ENCODE results near the gene STRBP.

STRBP gene

DNA sequence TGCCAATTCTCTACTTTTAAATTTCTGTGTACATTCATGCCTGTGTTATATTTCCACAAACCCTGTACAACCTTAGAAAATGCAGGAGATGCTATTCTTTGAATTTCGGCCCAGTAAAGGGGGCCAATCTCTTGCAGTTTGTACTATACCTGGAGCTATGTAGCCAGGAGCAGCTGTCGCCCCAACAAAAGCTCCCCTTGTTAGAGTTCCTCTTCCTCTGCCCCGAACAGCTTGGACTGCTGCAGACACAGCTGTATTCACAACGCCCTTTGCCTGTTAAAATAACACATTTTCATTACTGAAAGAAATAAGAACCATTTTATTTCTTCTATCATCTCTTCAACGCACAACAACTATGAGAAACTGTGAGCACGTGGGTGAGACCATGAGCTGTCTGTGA lies 135.7 kb downstream of the STRBP start:
- no peak overlapping the region for H3K27ac ChIP-seq (ENCODE audit: low read depth, low read length)
- peaks cover 73% of the 10 kb centered on the region for H3K36me3 ChIP-seq (ENCODE audit: control insufficient read depth, insufficient read depth, low read length)
- H3K4me3 ChIP-seq (ENCODE audit: low read depth, low read length): no peak overlapping the region
- H3K27me3 ChIP-seq (ENCODE audit: control insufficient read depth, insufficient read depth, low read length): no peaks in the 10 kb centered on the region
- H3K4me1 ChIP-seq (ENCODE audit: control insufficient read depth, insufficient read depth, low read length): no peaks in the 10 kb centered on the region
- no peaks in the 10 kb centered on the region for H3K9me3 ChIP-seq (ENCODE audit: control insufficient read depth, insufficient read depth, low read length)
- H3K9ac ChIP-seq (ENCODE audit: low read depth, low read length): no peak overlapping the region

DNA sequence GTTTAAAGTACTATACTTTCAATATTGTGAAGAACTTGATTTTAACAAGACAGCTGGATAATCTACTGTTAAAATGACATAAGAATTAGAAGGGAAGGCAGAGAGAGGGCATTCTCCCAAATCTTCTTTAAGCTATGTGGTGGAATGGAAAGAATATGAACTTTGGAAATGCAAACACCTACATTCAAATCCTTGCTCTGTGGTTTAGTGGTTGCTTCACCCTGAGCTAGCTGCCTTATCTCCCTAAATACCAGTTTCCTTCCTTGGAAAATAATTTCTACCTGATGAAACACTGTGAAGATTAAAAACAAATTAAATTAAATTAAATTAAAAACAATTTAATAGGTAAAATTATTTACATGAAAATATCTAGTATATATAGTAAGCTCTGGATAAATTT lies 136.4 kb downstream of the STRBP start:
- Histone ChIP-seq H3K4me1 (ENCODE audit: control insufficient read depth, insufficient read depth, low read length) (no peaks in the 10 kb centered on the region), H3K27me3 (ENCODE audit: control insufficient read depth, insufficient read depth, low read length) (no peaks in the 10 kb centered on the region), H3K4me3 (ENCODE audit: low read depth, low read length) (no peak overlapping the region), H3K27ac (ENCODE audit: low read depth, low read length) (no peak overlapping the region), H3K9ac (ENCODE audit: low read depth, low read length) (no peak overlapping the region), H3K9me3 (ENCODE audit: control insufficient read depth, insufficient read depth, low read length) (no peaks in the 10 kb centered on the region), H3K36me3 (ENCODE audit: control insufficient read depth, insufficient read depth, low read length) (peaks cover 79% of the 10 kb centered on the region)

DNA sequence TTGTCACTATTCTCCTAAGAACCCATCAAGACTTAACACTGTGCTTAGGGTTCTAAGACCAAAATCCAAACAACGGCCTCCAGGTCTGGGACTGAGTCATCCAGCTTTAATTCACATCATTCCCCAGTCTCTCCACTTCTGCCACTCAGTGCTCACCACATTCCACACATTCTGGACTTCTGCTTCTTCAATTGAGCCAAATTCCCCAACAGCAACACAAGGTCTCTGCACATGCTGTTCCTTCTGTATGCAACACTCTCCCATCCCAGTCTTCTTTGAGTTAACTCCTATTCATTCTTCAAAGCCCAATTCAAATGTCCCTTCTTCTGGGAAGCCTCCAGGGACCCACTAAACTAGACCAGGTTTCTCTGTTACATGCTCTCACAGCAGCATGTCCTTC lies 137.1 kb downstream of the STRBP start:
- no peaks in the 10 kb centered on the region for H3K9me3 ChIP-seq (ENCODE audit: control insufficient read depth, insufficient read depth, low read length)
- peaks cover 77% of the 10 kb centered on the region for H3K36me3 ChIP-seq (ENCODE audit: control insufficient read depth, insufficient read depth, low read length)

DNA sequence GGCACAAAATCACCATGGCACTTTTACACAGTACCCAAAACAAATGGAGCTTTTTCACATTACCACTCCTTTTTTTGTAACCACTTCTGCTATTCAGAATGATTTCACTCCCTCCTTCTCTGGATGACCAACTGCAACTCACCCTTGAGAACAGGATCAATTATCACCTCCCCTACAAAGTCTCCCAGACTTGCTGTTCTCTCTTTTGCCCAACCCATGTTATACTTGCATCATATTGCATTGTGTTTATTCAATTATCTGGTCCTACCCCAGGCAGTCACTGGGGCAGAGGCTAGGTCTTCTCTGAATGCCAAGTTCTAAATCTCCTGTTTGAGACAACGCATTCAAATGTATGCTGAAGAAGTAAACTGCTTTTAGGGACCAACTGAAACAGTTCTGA lies 139.0 kb downstream of the STRBP start:
- H3K36me3 ChIP-seq (ENCODE audit: control insufficient read depth, insufficient read depth, low read length): peaks cover 65% of the 10 kb centered on the region
- H3K27ac ChIP-seq (ENCODE audit: low read depth, low read length): no peak overlapping the region

More for the DNA sequence above, 137.1 kb downstream of the STRBP start:
- Histone ChIP-seq H3K4me1 (ENCODE audit: control insufficient read depth, insufficient read depth, low read length) (peaks cover 5% of the 10 kb centered on the region; the same call in 1 of the 2 replicates), H3K27ac (ENCODE audit: low read depth, low read length) (peak overlapping the region; percentile 9), H3K4me3 (ENCODE audit: low read depth, low read length) (no peak overlapping the region), H3K27me3 (ENCODE audit: control insufficient read depth, insufficient read depth, low read length) (no peaks in the 10 kb centered on the region), H3K9ac (ENCODE audit: low read depth, low read length) (no peak overlapping the region)

DNA sequence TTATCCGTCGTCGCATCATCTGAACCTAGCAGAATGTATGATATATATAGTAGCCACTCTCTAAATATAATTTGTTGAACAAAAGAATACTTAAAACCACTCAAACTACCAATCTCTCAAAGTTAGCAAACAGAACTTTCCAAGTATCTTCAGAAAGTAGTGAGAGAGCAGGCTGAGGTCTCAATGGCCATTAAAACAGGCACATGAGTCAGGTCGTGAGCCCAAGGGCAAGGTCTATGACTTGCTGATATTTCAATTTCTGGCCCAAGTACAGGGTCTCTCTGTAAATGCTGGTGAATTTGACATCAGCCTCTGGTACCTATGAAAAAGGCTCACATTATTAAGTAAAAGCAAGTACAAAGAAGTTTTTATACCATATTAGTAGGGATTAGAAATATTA lies 139.8 kb downstream of the STRBP start:
- Histone ChIP-seq H3K4me1 (ENCODE audit: control insufficient read depth, insufficient read depth, low read length) (peaks cover 26% of the 10 kb centered on the region), H3K36me3 (ENCODE audit: control insufficient read depth, insufficient read depth, low read length) (peaks cover 61% of the 10 kb centered on the region), H3K9ac (ENCODE audit: low read depth, low read length) (no peak overlapping the region), H3K27ac (ENCODE audit: low read depth, low read length) (no peak overlapping the region), H3K4me3 (ENCODE audit: low read depth, low read length) (no peak overlapping the region), H3K9me3 (ENCODE audit: control insufficient read depth, insufficient read depth, low read length) (no peaks in the 10 kb centered on the region), H3K27me3 (ENCODE audit: control insufficient read depth, insufficient read depth, low read length) (no peaks in the 10 kb centered on the region)

More for the DNA sequence above, 139.0 kb downstream of the STRBP start:
- Histone ChIP-seq H3K27me3 (ENCODE audit: control insufficient read depth, insufficient read depth, low read length) (no peaks in the 10 kb centered on the region), H3K9ac (ENCODE audit: low read depth, low read length) (no peak overlapping the region), H3K4me3 (ENCODE audit: low read depth, low read length) (no peak overlapping the region), H3K4me1 (ENCODE audit: control insufficient read depth, insufficient read depth, low read length) (peaks cover 22% of the 10 kb centered on the region), H3K9me3 (ENCODE audit: control insufficient read depth, insufficient read depth, low read length) (no peaks in the 10 kb centered on the region)

DNA sequence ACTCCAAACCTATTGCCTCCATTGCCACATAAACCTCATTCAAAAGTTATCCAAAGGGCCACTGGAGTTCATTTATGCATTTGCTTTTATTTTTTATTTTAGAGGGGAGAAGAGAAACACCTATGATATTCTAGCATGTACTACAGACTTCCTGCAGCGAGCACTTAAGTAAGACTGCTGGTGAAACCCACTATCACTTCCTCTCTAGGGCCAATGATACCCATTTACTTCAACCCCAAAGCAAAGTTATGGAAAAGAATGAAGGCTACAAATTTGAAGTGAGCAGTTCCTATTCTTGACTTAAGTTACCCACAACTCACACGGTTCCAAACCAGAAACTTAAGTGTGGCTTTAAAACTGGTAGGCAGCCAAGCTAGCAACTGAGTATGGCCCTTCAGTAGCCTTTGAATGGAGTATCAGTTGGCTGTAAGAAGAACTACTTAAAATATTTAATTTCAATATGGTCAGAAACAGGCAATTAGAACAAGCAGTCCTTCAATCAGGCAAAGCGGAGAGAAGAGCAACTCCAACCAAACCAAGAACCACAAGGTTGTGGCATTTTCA lies 140.8 kb downstream of the STRBP start:
- Histone ChIP-seq H3K9ac (ENCODE audit: low read depth, low read length) (no peak overlapping the region), H3K36me3 (ENCODE audit: control insufficient read depth, insufficient read depth, low read length) (peaks cover 58% of the 10 kb centered on the region), H3K4me3 (ENCODE audit: low read depth, low read length) (no peak overlapping the region), H3K27me3 (ENCODE audit: control insufficient read depth, insufficient read depth, low read length) (no peaks in the 10 kb centered on the region), H3K4me1 (ENCODE audit: control insufficient read depth, insufficient read depth, low read length) (peaks cover 26% of the 10 kb centered on the region), H3K9me3 (ENCODE audit: control insufficient read depth, insufficient read depth, low read length) (no peaks in the 10 kb centered on the region), H3K27ac (ENCODE audit: low read depth, low read length) (no peak overlapping the region)

DNA sequence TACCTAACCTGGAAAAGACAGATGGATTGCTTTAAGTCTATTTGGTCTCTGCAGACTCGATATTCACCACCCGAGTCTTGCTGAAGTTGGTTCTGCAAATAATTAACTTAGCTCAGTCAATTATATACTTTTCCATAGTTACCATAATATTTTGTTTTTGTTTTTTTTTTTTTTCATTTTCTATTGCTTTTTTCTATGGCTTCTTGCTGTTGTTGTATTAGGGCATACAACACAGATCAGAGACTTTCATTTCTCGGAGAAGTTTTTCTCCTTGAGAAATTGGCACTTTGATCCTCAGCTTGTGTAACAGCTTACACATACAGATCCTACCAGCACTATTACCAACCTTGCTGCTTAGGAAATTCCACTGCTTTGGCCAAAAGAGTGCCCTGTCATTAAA lies 146.9 kb downstream of the STRBP start:
- Histone ChIP-seq H3K9ac (ENCODE audit: low read depth, low read length) (no peak overlapping the region), H3K4me1 (ENCODE audit: control insufficient read depth, insufficient read depth, low read length) (peaks cover 30% of the 10 kb centered on the region), H3K27ac (ENCODE audit: low read depth, low read length) (no peak overlapping the region), H3K9me3 (ENCODE audit: control insufficient read depth, insufficient read depth, low read length) (no peaks in the 10 kb centered on the region), H3K27me3 (ENCODE audit: control insufficient read depth, insufficient read depth, low read length) (no peaks in the 10 kb centered on the region), H3K4me3 (ENCODE audit: low read depth, low read length) (no peak overlapping the region), H3K36me3 (ENCODE audit: control insufficient read depth, insufficient read depth, low read length) (peaks cover 25% of the 10 kb centered on the region)

DNA sequence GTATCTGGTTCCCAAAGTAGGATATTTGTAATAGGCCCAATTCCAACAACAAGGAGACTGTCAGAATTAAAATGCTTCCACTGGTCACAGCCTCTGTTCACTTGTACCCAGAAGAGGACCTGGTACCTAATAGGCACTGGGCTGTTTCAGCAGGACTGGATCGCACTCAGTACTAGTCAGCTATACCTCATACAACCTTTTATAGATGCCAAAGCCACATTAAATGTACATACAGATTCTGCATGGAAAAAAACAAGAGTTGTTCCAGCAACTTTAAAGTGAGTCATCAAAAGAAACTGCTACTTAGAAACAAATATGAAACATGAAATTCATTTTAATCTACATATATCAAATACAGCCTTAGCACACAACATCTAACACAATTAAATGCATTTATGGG lies 147.4 kb downstream of the STRBP start:
- peaks cover 27% of the 10 kb centered on the region for H3K36me3 ChIP-seq (ENCODE audit: control insufficient read depth, insufficient read depth, low read length)
- no peak overlapping the region for H3K4me3 ChIP-seq (ENCODE audit: low read depth, low read length)

DNA sequence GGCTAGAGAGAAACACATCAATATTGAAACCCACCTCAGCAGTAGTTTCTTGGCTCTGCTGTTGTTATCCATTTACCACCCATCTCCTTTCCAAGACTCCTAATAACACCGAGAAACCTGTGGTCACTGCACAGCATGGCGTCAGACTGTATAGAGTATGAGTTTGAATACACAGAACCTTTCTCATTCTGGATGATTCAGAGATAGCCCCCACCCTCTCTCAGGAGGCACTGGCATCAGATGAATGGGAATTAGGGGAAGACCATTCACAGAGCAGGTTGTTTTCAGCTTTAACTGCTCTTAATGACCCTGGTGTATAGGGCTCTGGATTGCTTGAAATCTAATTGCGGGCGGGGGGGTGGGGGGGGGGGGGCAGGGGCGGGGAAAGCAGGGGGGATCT lies 148.3 kb downstream of the STRBP start:
- Histone ChIP-seq H3K9me3 (ENCODE audit: control insufficient read depth, insufficient read depth, low read length) (no peaks in the 10 kb centered on the region), H3K9ac (ENCODE audit: low read depth, low read length) (no peak overlapping the region), H3K27ac (ENCODE audit: low read depth, low read length) (no peak overlapping the region), H3K4me1 (ENCODE audit: control insufficient read depth, insufficient read depth, low read length) (peaks cover 18% of the 10 kb centered on the region), H3K4me3 (ENCODE audit: low read depth, low read length) (no peak overlapping the region), H3K27me3 (ENCODE audit: control insufficient read depth, insufficient read depth, low read length) (no peaks in the 10 kb centered on the region), H3K36me3 (ENCODE audit: control insufficient read depth, insufficient read depth, low read length) (peaks cover 33% of the 10 kb centered on the region)

More for the DNA sequence above, 147.4 kb downstream of the STRBP start:
- Histone ChIP-seq H3K27ac (ENCODE audit: low read depth, low read length) (no peak overlapping the region), H3K9me3 (ENCODE audit: control insufficient read depth, insufficient read depth, low read length) (no peaks in the 10 kb centered on the region), H3K27me3 (ENCODE audit: control insufficient read depth, insufficient read depth, low read length) (no peaks in the 10 kb centered on the region), H3K4me1 (ENCODE audit: control insufficient read depth, insufficient read depth, low read length) (peaks cover 25% of the 10 kb centered on the region), H3K9ac (ENCODE audit: low read depth, low read length) (no peak overlapping the region)

DNA sequence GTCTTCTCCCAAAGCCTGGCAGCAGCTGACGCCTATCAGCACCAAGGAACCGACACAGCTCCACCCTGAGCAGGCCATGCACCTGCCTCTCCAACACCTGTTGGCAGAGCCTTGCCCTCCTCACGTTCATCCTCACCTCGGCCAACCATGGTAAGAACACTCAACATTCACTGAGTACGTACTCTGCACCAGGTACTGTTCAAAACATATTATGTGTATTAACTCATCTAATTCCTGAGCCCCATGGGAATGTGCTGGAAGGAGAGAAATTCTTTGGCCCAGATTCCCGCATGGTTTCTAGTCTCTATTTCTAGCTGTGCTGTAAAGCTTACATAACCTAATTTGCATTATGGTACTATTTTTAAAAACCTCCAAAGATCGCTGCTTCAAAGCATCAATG lies 148.8 kb downstream of the STRBP start:
- H3K9me3 ChIP-seq (ENCODE audit: control insufficient read depth, insufficient read depth, low read length): no peaks in the 10 kb centered on the region
- H3K36me3 ChIP-seq (ENCODE audit: control insufficient read depth, insufficient read depth, low read length): peaks cover 34% of the 10 kb centered on the region
- H3K27ac ChIP-seq (ENCODE audit: low read depth, low read length): no peak overlapping the region
- peaks cover 13% of the 10 kb centered on the region for H3K4me1 ChIP-seq (ENCODE audit: control insufficient read depth, insufficient read depth, low read length)
- H3K27me3 ChIP-seq (ENCODE audit: control insufficient read depth, insufficient read depth, low read length): no peaks in the 10 kb centered on the region
- H3K9ac ChIP-seq (ENCODE audit: low read depth, low read length): no peak overlapping the region
- no peak overlapping the region for H3K4me3 ChIP-seq (ENCODE audit: low read depth, low read length)

DNA sequence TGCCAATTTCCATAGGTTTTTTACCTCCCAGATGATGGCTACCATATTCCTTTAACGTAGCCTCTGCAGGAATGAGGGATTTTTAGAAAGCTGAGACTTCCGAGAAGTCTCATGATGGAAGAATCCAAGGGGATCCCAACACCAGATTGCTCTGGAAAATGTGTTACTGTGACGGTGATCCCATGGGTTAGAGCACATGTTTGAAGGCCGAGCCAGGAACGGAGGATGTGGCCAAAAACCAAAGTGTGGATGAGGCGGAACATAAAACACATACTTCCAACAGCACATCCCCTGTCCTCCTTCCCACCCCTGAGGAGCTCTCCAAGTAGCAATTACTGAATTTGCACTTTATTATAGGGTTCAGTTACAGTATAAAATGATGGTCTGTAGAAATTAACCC lies 152.3 kb downstream of the STRBP start:
- H3K4me3 ChIP-seq (ENCODE audit: low read depth, low read length): no peak overlapping the region
- H3K36me3 ChIP-seq (ENCODE audit: control insufficient read depth, insufficient read depth, low read length): peaks cover 40% of the 10 kb centered on the region
- no peaks in the 10 kb centered on the region for H3K9me3 ChIP-seq (ENCODE audit: control insufficient read depth, insufficient read depth, low read length)
- no peaks in the 10 kb centered on the region for H3K27me3 ChIP-seq (ENCODE audit: control insufficient read depth, insufficient read depth, low read length)
- no peak overlapping the region for H3K9ac ChIP-seq (ENCODE audit: low read depth, low read length)
- H3K27ac ChIP-seq (ENCODE audit: low read depth, low read length): no peak overlapping the region
- peaks cover 10% of the 10 kb centered on the region for H3K4me1 ChIP-seq (ENCODE audit: control insufficient read depth, insufficient read depth, low read length)
